HT-29 (cell line): ENCODE measurements around the gene NUP62. TPM values are rescaled to one million over a fixed set of nuclear protein-coding genes. Genes with fewer than 3 reads are reported as not detected.

Source experiments
- DNase-seq: peaks from one replicate; pipeline ENCODE4 v3.0.0-alpha.2; 2015; ENCODE audit warnings: low spot score
- total RNA-seq: library from RNA; depleted of rRNA; stranded (reverse); fragments of >200 nt; shearing (Covaris generic); gene quantifications from 2 replicates; pipeline ENCODE4 v1.2.3, GENCODE V29; 2014

NUP62 gene
- total RNA-seq, 1 experiment from 2014 or later = 133 TPM

GRCh38 chr19:49906879-49907564 lies 22.3 kb downstream of the NUP62 start:
- no peak for DNase-seq

DNA sequence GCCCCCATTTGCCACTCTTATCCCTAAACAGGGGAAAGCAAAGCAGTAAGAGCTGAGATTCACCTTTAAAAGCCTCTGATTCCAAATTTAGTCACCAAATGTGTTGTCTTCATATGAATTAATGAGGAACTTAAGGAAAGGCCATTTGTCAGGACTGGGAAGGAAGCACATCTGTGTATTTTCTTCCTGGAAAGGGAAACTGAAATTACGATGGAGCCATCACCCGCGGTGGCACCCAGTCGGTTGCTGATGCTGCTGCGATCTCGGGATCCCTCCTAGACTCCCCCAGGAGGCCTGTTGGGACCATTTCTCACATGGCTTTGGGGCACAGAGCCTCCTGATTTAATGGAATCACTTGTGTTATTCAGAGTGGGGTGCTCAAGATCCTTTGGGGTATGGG lies 25.2 kb downstream of the NUP62 start:
- no peak for DNase-seq

- no peak for DNase-seq
Observed at GRCh38 chr19:49896863-49897621, 32.3 kb downstream of the NUP62 start, which contains the start of gene IL4I1. Gene IL4I1 (minus strand): TSS chr19:49896887. CDS start chr19:49896160, 727 bp downstream.

DNA sequence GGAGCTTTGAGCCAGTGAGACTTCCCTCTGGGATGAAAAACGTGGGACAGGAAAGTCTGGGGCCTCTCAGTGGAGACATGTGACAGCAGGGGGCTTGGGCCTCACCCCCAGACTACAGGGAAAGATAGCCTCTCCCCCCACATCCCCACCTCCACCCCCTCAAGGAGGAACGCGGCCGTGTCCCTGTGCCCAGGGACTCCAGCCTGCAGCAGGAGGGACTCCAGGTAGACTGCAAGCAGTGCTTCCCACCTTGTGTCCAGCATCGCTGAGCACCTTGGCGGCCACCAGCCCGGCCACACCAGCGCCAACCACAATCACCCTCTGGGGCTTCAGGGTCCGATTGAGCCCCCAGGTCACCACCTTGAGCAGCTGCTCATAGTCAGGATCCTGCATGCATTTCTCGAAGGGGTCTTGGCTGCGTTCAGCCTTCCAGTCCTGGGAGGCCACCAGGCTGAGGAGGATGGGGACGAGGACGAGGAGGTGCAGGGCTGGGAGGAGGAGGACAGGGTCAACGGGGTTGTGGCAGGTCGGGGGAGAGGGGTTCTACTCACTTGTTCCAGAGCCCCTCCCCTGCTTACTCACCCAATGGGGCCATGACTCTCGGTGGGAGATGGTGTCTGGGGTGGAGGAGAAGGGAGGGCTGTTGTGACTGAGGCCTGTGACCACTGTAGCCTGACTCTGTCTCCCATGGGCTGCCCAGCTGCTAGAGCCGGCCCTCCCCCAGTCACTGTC lies 33.6 kb downstream of the NUP62 start:
- DNase-seq = no peak

- no peak for DNase-seq
Observed at GRCh38 chr19:49894879-49895565, 34.3 kb downstream of the NUP62 start.

DNA sequence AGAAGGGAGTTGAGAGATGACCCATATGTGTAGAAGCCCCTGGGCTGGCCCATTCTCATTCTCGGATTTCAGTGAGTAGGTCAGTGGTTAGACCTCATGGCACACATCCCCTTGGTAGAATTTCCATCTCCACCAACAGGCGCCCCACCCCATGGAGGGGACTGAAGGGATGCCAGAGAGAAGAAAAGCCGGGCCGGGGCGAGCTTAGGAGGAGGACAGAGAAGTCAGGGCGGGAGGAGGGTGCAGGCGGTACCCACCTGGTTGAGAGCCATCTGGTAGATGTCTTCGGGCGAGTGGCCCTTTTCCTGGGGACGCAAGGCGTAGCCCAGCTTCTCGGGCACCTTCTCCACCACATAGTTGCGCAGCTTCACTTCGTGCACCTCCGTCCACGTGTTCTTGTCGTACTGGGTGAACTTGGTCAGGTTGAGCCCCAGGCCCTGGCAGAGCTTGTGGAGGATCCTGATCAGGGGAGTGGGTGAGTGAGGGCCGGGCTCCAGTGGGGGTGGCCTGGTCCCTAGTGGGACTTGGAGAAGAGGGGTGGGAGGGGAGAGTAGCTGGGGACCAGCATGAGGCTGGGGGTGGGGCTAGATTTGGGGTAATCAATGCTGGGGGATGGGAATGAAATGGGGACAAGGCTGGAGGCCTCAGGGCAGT lies 35.2 kb downstream of the NUP62 start:
- DNase-seq = no peak

GRCh38 chr19:49892716-49893115 lies 36.6 kb downstream of the NUP62 start:
- no peak for DNase-seq

DNA sequence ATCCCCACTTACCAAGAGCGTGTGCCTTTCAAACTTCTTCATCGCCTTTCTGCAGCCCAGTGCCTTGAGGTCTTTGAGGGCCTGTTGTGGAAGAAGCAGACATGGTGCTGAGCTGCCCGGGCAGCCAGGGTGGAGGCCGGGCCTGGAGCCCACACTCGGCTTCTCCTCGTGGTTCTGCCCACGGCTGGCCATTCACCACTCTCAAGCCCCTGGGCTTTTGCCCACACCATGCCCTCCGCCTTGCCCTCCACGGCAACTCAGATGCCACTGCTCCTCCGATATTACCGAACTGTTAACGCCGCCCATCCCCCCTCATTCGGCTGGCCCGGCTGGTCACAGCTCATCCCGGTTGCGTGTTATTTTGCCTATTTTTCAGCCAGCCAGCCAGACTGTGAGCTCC lies 37.9 kb downstream of the NUP62 start:
- DNase-seq = no peak

DNA sequence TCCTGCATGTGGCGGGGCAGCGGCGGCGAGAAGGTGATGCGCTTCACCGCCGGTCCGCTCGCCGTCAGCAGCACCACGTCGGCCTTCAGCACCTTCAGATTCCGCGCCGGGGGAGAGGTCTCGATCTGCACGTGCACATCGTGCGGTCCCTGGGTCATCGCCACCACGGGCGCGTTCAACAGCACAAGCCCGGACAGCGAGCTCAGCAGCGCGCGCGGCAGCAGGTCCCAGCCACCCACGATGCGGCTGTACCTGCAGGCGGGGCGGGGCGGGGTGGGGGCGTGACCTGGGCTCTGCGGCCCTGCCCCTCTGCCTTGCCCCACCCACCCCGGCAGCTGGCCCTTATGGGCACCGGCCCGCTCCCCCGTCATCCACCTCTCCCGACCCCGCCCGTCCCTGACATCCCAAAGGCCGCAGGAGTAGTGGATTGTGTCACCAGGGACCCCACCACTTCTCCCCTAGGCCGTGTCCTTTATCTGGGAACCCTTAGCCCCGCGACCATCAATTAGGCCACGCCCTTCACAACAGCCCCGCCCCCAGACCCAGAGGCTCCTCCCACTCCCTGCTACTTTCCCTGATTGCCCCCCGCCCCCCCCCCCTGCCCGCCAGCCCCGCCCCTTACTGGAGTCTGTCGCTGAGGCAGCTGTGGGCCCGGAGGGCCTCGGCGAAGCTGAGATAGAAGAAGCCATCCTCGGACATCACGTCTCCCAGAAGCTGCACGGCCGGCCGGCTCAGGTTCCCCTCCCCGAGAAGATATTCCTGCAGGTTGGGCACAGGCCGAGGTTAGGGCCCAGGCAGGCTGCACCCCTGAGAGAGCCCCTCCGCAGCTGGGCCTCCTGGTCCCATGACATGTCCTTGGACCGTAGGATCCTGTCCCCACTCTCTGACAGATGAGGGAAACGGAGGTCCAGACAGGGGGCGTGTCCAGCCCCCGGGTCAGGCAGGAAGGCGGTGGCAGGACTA lies 38.7 kb downstream of the NUP62 start:
- peak; percentile 71 for DNase-seq

GRCh38 chr19:49889687-49890348 lies 39.5 kb downstream of the NUP62 start:
- peak; percentile 90 for DNase-seq

GRCh38 chr19:49889038-49889686 lies 40.1 kb downstream of the NUP62 start:
- DNase-seq = no peak

- peak; percentile 59 for DNase-seq
Observed at GRCh38 chr19:49888510-49888824, 40.8 kb downstream of the NUP62 start.

DNA sequence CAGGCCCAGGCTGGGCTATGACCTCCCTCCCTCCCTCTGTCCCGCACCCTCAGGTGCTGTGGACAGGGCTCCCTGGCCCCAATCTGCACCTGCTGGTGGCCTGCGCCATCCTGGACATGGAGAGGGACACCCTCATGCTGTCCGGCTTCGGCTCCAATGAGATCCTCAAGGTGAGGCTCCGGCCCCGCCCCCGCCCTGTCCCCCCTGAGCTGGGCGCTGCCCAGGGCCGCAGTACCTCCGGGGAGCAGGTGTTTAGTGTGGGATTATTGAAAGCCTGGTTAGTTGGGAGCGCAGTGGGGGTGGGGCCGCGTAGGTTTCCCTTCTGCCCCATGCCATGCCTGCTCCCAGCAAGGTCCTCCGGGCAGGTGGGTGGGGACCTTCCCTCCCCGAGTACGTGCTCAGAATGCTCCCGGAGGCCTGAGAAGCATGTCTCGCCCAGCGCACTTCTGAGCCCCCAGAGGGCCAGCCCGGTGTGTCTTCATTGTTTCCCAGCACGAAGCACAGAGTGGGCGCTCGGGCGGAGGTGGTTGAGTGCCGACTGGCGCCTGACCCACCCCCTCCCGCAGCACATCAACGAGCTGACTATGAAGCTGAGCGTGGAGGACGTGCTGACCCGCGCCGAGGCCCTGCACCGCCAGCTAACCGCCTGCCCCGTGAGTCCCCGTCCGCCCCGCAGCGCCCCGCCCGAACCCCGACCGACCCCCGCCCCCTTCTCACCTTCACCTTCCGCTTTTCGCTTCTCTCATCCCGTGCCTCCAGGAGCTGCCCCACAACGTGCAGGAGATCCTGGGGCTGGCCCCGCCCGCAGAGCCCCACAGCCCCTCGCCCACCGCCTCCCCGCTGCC lies 41.4 kb downstream of the NUP62 start:
- DNase-seq = peak; percentile 85

GRCh38 chr19:49887037-49887664 lies 42.2 kb downstream of the NUP62 start:
- DNase-seq = peak; percentile 81

GRCh38 chr19:49884760-49885159 lies 44.5 kb downstream of the NUP62 start:
- DNase-seq = no peak

- DNase-seq = no peak
Observed at GRCh38 chr19:49884109-49884508, 45.2 kb downstream of the NUP62 start.

DNA sequence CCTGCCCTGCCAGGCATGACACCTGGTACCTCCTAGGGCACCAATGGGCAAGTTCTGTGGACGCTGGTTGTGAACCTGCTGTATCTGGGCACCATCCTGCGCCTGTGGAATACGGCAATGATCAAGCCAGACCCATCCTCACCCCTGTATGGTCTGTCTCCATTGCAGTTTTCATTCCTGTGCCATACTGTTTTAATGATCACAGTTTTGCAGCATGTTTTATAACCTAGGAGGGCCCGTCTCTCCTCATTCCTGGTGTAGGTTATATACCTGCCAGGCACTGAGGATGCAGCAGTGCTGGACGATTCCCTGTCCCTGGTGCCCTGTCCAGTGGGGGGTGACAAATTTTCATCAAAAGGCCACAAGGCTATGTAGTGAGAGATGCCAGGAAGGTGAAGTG lies 46.2 kb downstream of the NUP62 start:
- DNase-seq = no peak

DNA sequence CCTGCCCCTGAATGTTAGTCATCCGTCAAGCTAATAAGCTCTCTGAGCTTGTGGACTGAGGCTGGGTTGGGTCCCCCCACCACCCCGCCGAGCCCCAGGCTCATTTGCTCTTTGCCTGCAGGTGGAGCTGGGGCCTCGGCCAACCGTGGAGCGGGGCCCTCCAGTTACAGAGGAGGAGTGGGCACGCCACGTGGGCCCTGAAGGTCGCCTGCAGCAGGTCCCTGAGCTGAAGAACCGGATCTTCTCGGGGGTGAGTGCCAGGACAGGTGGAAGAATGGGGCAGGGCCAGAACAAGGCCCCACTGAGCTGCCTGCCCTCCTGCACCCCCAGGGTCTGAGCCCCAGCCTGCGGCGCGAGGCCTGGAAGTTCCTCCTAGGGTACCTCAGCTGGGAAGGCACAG lies 46.7 kb downstream of the NUP62 start:
- DNase-seq = no peak
